ENCODE data around the gene KDM4B. TPM values are rescaled to one million over a fixed set of nuclear protein-coding genes. Genes with fewer than 3 reads are reported as not detected.

The KDM4B gene
- total RNA-seq, 1 donor from 2014 or later, result 34.1 TPM

DNA sequence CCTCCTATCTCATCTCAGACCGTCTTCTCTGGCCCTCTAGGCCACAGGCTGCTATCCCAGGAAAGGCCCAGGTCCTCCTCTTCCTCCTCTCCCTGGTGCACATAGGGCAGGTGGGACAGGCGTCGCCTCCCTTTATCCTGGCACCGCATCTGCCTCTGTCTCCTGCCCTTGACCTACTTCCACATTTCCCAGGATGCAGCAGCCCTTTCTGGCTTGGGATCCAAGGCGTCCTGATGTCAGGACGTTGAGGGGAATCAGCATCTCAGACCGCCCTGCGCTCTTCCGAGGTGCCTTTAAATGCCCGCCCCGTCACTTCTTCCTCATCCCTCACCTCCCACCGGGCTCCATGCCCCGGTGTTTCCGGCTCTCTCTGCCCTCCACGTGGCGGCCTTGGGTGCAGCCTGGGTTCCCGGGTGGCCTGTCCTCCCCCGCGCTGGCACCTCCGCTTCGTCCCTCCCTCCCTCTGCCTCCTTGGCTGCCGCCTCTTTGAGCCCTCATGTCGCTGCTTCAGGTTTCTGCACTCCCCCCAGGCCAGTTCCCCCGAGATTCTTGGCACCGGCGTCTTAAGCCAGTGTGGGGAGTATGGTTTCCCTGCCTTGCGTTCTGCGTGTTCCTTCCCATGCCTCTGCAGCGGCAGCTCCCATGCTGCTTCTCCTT lies 66.3 kb downstream of the KDM4B start:
- Histone ChIP-seq H3K27me3 (ENCODE audit: low read depth) (no peaks in the 10 kb centered on the region), H3K36me3 (peaks cover 26% of the 10 kb centered on the region), H3K4me1 (peaks cover 79% of the 10 kb centered on the region), H3K27ac (replicated peaks) (no peak overlapping the region), H3K4me3 (no peak overlapping the region), H3K9me3 (replicated peaks) (no peaks in the 10 kb centered on the region)
- TF ChIP-seq, protein P1, sequence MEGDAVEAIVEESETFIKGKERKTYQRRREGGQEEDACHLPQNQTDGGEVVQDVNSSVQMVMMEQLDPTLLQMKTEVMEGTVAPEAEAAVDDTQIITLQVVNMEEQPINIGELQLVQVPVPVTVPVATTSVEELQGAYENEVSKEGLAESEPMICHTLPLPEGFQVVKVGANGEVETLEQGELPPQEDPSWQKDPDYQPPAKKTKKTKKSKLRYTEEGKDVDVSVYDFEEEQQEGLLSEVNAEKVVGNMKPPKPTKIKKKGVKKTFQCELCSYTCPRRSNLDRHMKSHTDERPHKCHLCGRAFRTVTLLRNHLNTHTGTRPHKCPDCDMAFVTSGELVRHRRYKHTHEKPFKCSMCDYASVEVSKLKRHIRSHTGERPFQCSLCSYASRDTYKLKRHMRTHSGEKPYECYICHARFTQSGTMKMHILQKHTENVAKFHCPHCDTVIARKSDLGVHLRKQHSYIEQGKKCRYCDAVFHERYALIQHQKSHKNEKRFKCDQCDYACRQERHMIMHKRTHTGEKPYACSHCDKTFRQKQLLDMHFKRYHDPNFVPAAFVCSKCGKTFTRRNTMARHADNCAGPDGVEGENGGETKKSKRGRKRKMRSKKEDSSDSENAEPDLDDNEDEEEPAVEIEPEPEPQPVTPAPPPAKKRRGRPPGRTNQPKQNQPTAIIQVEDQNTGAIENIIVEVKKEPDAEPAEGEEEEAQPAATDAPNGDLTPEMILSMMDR (IDR thresholded peaks at IDR 0.05; ENCODE audit: borderline replicate concordance), result no peak
- no peak for DNase-seq
- intact Hi-C loops (cut with micrococcal nuclease), result no loop called here

DNA sequence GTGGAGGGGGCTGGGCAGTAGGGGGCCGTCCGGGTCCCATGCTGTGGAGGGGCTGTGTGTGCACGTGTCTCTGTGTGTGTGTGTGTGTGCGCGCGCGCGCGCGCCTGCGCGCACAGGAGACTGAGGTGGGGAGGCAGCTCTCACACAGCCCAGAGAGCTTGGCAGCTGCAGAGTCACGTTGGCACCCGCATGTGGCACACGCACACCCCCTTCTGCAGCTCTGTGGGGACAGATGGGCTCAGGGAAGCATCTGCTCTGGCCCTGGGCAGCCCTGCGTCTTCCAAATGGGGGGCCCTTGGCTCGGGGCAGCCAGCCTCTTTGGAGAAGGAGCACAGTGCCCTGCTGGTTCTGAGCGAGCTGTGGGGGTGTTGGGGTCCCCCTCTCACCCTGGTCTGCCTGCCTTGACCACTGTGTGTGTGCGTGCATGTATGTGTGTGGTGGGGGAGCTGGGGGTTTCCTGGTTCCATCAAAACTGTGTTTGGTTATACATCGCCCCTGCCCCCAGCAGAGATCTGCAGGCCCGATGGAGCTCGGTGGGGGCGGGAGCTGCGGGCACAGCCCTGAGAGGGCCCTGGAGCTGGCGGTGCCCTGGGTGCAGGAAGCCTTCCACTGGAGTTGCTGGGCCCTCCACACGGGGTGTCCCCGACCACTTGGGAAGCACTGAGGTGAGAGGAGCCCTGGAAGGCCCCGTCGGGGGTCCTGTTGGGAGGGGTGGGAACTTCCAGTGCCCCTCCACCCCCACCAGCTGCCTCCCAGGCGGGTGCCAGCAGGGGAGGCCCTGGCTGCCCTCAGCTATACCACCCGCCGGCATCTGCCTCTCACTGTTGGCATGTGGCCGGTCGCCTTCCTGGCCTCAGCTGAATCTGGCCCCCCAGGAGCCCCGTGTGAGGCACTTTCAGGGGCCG lies 67.1 kb downstream of the KDM4B start:
- intact Hi-C loops (cut with micrococcal nuclease), result no loop called here
- DNase-seq, result no peak
- peak overlapping the region; percentile 36 for H3K4me3 ChIP-seq
- no peaks in the 10 kb centered on the region for H3K9me3 ChIP-seq (replicated peaks)
- peak overlapping the region; percentile 50 for H3K27ac ChIP-seq (replicated peaks)
- peaks cover 34% of the 10 kb centered on the region for H3K36me3 ChIP-seq
- H3K27me3 ChIP-seq (ENCODE audit: low read depth), result no peaks in the 10 kb centered on the region
- TF ChIP-seq, protein P1 (IDR thresholded peaks at IDR 0.05; ENCODE audit: borderline replicate concordance), result no peak
- H3K4me1 ChIP-seq, result peaks cover 72% of the 10 kb centered on the region

DNA sequence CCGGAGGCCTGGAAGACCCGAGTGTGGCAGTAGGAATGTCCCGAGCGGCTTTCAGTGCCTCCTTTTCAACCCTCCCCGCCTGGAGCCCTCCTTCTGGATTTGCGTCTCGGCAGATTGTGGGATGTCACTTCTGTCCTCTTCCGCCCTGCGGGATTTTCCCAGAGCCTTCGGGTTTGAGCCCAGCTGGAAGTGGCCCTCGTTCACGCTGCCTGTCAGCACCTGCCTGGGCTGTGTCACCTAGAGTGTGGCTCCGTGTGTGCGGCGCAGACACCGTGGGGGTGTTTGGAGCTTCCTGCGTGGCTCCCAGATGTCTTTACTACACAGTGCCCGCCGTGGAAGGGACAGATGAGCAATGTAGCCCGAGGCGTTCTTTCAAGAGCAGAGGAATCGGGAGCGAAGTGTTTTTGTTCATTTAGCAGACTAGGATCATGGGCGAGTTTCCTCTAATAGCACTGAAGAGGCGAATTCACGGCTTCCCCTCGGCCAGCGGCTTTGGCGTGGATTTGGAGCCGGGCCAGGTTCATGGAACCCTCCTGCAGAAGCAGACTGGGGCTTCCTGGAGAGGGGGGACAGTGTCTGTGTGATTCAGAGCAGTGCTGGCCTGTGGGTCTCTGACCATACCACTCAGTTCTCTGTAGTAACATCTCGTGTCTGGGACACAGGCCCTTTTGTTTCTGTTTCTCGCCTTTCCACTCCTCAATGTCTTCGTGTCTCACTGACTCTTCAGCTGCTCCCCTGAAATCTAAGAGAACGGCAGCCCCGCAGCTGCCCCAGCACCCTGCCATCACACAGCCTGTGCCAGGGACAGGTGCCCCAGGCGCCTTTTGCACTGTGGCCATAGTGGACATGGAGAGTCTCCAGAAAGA lies 68.0 kb downstream of the KDM4B start:
- H3K27me3 ChIP-seq (ENCODE audit: low read depth), result no peaks in the 10 kb centered on the region
- peak overlapping the region; percentile 50 for H3K27ac ChIP-seq (replicated peaks)
- peak overlapping the region; percentile 36 for H3K4me3 ChIP-seq
- peak; percentile 52 for DNase-seq
- H3K36me3 ChIP-seq, result peaks cover 43% of the 10 kb centered on the region
- H3K9me3 ChIP-seq (replicated peaks), result no peaks in the 10 kb centered on the region
- intact Hi-C loops (cut with micrococcal nuclease), result no loop called here
- TF ChIP-seq, protein P1 (IDR thresholded peaks at IDR 0.05; ENCODE audit: borderline replicate concordance), result no peak
- peaks cover 63% of the 10 kb centered on the region for H3K4me1 ChIP-seq

DNA sequence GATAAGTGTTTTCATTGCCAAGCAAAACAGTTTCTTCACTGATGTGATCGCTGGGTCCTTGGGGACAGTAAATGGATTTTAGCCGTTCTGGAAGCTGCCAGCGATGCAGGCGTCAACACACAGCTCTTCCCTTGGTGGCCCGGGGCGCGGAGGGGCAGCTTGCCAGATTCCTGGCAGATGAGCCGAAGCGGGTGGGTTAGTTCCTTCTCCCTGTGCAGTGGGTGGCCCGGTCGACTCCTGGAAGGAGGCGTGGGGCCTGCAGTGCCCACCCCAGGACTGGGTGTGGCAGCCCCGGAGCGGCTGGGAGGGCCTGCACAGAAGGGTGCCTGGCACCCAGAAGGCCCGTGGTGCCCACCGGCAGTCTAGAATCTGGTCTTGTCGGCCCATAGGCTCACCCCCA lies 69.0 kb downstream of the KDM4B start:
- Histone ChIP-seq H3K4me1 (peaks cover 53% of the 10 kb centered on the region), H3K27ac (replicated peaks) (no peak overlapping the region), H3K27me3 (ENCODE audit: low read depth) (no peaks in the 10 kb centered on the region), H3K36me3 (peaks cover 48% of the 10 kb centered on the region), H3K9me3 (replicated peaks) (no peaks in the 10 kb centered on the region), H3K4me3 (no peak overlapping the region)
- no peak for DNase-seq
- intact Hi-C loops (cut with micrococcal nuclease), result no loop called here
- TF ChIP-seq, protein P1 (IDR thresholded peaks at IDR 0.05; ENCODE audit: borderline replicate concordance), result no peak

DNA sequence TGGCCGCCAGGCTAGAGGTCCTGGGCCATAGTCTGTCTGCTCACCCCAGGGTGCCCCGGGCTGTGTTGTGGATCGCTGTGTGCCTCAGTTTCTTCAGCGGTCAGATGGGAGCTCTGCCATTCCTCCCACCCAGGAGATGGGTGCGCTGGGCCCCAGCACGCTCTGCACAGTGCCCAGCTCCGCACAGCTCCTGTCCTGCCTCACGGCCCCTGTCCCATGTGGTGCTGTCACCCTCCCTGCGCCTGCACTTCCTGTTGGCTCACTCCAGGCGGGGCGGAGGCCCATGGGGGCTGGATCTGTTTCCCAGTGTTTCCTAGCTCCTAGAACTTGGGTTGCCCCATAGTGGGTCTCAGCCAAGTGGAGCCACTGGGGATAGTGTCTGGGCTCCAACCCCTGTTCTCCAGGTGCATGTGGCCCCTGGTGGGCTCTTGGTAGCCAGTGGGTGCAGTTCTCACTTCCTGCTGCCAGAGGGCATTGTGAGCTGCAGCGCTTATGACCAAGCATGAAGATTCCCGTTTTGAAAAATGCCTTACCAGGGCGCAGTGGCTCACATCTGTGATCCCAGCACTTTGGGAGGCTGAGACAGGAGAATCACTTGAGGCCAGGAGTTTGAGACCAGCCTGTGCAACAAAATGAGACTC lies 69.8 kb downstream of the KDM4B start:
- DNase-seq, result no peak
- no peaks in the 10 kb centered on the region for H3K9me3 ChIP-seq (replicated peaks)
- intact Hi-C loops (cut with micrococcal nuclease), result no loop called here
- no peak overlapping the region for H3K4me3 ChIP-seq
- peaks cover 50% of the 10 kb centered on the region for H3K4me1 ChIP-seq
- no peaks in the 10 kb centered on the region for H3K27me3 ChIP-seq (ENCODE audit: low read depth)
- TF ChIP-seq, protein P1 (IDR thresholded peaks at IDR 0.05; ENCODE audit: borderline replicate concordance), result peak; percentile 61
- H3K27ac ChIP-seq (replicated peaks), result no peak overlapping the region
- H3K36me3 ChIP-seq, result peaks cover 40% of the 10 kb centered on the region

Measured in left ventricle myocardium inferior (tissue), 1 donor.